Measurements from ENCODE around the gene IGFLR1. TPM values are rescaled to one million over a fixed set of nuclear protein-coding genes. Genes with fewer than 3 reads are reported as not detected.

Gene IGFLR1
- polyA plus RNA-seq, 3 donors from 2014 or later, result 94.6 to 116 (median 109) TPM

GRCh38 chr19:35734889-35735288, 7.4 kb downstream of the IGFLR1 start:
- H3K4me3 Mint-ChIP-seq, result no peak overlapping the region
- DNase-seq, result no peak
- H3K4me1 Mint-ChIP-seq, result peaks cover 0 to 5% of the 10 kb centered on the region in 2 donors
- H3K27ac Mint-ChIP-seq, result peak overlapping the region in 3 of 6 donors; percentile 35 to 76 (median 40)
- peaks cover 5 to 16% (median 9%) of the 10 kb centered on the region in 3 donors for H3K36me3 Mint-ChIP-seq
- no peaks in the 10 kb centered on the region for H3K9me3 Mint-ChIP-seq
- peaks cover 0 to 3% (median 3%) of the 10 kb centered on the region in 3 donors for H3K27me3 Mint-ChIP-seq (ENCODE audit: low read depth in 3 of 3)

DNA sequence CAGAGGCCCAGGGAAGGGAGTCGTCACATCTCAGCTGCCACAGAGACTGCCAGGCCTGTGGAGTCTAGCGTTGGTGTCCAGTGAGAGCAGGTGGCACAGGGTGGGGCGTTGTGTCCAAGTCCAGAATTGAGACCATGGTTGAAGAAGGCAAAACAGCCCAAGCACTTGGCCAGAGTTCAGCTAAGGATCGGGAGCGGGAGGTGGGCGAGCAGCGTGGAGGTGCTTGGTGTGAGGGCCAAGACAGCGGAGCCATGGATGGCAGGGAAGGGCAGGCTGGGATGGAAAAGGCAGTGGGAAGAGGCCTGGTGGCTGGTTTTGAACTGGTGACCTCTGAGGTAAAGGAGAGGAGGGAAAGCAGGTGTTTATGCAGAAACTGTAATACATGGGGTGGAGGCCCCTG, 8.0 kb downstream of the IGFLR1 start:
- Mint-ChIP-seq H3K4me3 (no peak overlapping the region), H3K27me3 (ENCODE audit: low read depth in 3 of 3) (peaks cover 0 to 3% (median 3%) of the 10 kb centered on the region in 3 donors), H3K27ac (peak overlapping the region in 5 of 6 donors; percentile 16 to 76 (median 64)), H3K36me3 (peaks cover 9 to 20% (median 9%) of the 10 kb centered on the region in 3 donors), H3K4me1 (peaks cover 0 to 3% of the 10 kb centered on the region in 2 donors), H3K9me3 (no peaks in the 10 kb centered on the region)
- DNase-seq, result no peak

- peak overlapping the region in 3 of 6 donors; percentile 16 to 64 (median 29) for H3K27ac Mint-ChIP-seq
- H3K9me3 Mint-ChIP-seq, result no peaks in the 10 kb centered on the region
- DNase-seq, result no peak
- H3K4me1 Mint-ChIP-seq, result no peaks in the 10 kb centered on the region
- peaks cover 0 to 3% (median 3%) of the 10 kb centered on the region in 3 donors for H3K27me3 Mint-ChIP-seq (ENCODE audit: low read depth in 3 of 3)
- no peak overlapping the region for H3K4me3 Mint-ChIP-seq
- H3K36me3 Mint-ChIP-seq, result peaks cover 9 to 21% (median 9%) of the 10 kb centered on the region in 3 donors
Observed at GRCh38 chr19:35733180-35734125, 8.8 kb downstream of the IGFLR1 start.

DNA sequence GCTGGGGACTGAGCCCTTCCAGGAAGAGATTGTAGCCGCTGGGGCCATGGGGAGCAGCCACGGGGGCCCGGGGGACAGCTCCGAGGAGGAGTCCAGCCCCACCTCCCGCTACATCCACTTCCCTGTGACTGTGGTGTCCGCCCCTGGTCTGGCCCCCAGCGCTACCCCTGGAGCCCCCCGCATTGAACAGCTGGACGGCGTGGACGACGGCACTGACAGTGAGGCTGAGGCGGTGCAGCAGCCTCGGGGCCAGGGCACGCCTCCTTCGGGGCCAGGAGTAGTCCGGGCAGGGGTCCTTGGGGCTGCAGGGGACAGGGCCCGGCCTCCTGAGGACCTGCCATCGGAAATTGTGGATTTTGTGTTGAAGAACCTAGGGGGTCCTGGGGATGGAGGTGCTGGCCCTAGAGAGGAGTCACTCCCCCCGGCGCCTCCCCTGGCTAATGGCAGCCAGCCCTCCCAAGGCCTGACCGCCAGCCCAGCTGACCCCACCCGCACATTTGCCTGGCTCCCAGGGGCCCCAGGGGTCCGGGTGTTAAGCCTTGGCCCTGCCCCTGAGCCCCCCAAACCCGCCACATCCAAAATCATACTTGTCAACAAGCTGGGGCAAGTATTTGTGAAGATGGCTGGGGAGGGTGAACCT, 9.6 kb downstream of the IGFLR1 start:
- H3K36me3 Mint-ChIP-seq, result peaks cover 9 to 26% (median 9%) of the 10 kb centered on the region in 3 donors
- no peak overlapping the region for H3K27ac Mint-ChIP-seq
- no peak for DNase-seq
- H3K9me3 Mint-ChIP-seq, result no peaks in the 10 kb centered on the region
- no peak overlapping the region for H3K4me3 Mint-ChIP-seq
- H3K4me1 Mint-ChIP-seq, result no peaks in the 10 kb centered on the region
- H3K27me3 Mint-ChIP-seq (ENCODE audit: low read depth in 3 of 3), result peaks cover 0 to 3% (median 3%) of the 10 kb centered on the region in 3 donors

GRCh38 chr19:35731779-35732405, 10.4 kb downstream of the IGFLR1 start:
- Mint-ChIP-seq H3K4me3 (no peak overlapping the region), H3K27ac (no peak overlapping the region), H3K27me3 (ENCODE audit: low read depth in 3 of 3) (peaks cover 0 to 3% (median 3%) of the 10 kb centered on the region in 3 donors), H3K9me3 (no peaks in the 10 kb centered on the region), H3K4me1 (no peaks in the 10 kb centered on the region), H3K36me3 (peaks cover 9 to 28% (median 9%) of the 10 kb centered on the region in 3 donors)
- no peak for DNase-seq

DNA sequence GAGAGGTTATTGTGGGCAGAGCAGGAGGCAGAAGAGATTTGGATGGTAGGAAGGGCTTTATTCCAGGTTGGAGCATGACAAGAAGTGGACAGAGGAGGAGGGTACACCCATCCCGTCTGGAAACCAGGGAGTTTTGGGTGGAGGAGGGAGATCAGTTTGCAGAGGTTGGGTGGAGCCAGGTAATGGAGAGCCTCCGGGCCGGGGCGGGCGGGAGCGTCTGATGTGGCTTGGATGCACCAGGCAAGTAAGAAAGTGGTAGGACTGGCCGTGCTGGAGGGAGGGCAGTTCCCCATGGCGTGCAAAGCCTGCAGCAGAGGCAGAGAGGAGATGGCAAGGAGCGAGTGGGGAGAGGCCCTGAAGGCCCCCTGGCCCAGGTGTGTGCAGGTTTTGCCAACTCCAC, 10.9 kb downstream of the IGFLR1 start:
- Mint-ChIP-seq H3K4me3 (no peak overlapping the region), H3K27me3 (ENCODE audit: low read depth in 3 of 3) (peaks cover 0 to 3% (median 3%) of the 10 kb centered on the region in 3 donors), H3K27ac (no peak overlapping the region), H3K4me1 (no peaks in the 10 kb centered on the region), H3K9me3 (no peaks in the 10 kb centered on the region), H3K36me3 (peaks cover 9 to 28% (median 9%) of the 10 kb centered on the region in 3 donors)
- no peak for DNase-seq

GRCh38 chr19:35730326-35730725, 11.9 kb downstream of the IGFLR1 start:
- peaks cover 0 to 3% (median 3%) of the 10 kb centered on the region in 3 donors for H3K27me3 Mint-ChIP-seq (ENCODE audit: low read depth in 3 of 3)

DNA sequence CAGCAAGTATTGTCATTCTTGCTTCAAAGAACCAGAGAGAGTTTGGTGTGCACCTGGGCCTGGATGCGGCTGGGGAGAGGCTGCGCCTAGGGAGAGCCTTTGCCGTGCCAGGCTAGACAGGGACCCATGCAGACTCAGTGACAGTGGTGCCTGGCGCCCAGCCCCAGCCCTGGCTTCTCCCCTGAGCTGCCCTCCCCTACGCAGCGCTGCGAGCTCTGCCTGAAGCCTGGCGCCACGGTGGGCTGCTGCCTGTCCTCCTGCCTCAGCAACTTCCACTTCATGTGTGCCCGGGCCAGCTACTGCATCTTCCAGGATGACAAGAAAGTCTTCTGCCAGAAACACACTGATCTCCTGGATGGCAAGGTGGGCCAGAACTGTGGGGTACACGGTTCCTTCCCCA, 12.5 kb downstream of the IGFLR1 start:
- no peak for DNase-seq
- Mint-ChIP-seq H3K27ac (no peak overlapping the region), H3K4me3 (no peak overlapping the region), H3K9me3 (no peaks in the 10 kb centered on the region), H3K27me3 (ENCODE audit: low read depth in 3 of 3) (peaks cover 0 to 3% (median 2%) of the 10 kb centered on the region in 3 donors), H3K4me1 (no peaks in the 10 kb centered on the region), H3K36me3 (peaks cover 9 to 33% (median 9%) of the 10 kb centered on the region in 3 donors)

More at GRCh38 chr19:35730326-35730725, 11.9 kb downstream of the IGFLR1 start:
- no peak overlapping the region for H3K4me3 Mint-ChIP-seq
- peaks cover 9 to 33% (median 9%) of the 10 kb centered on the region in 3 donors for H3K36me3 Mint-ChIP-seq
- H3K4me1 Mint-ChIP-seq, result no peaks in the 10 kb centered on the region
- peak overlapping the region in 1 of 6 donors; percentile 17 for H3K27ac Mint-ChIP-seq
- no peak for DNase-seq
- H3K9me3 Mint-ChIP-seq, result no peaks in the 10 kb centered on the region

GRCh38 chr19:35729021-35729420, 13.2 kb downstream of the IGFLR1 start:
- H3K4me1 Mint-ChIP-seq, result no peaks in the 10 kb centered on the region
- no peak overlapping the region for H3K27ac Mint-ChIP-seq
- no peak overlapping the region for H3K4me3 Mint-ChIP-seq
- no peak for DNase-seq
- H3K9me3 Mint-ChIP-seq, result no peaks in the 10 kb centered on the region
- peaks cover 0 to 2% (median under 1%) of the 10 kb centered on the region in 3 donors for H3K27me3 Mint-ChIP-seq (ENCODE audit: low read depth in 3 of 3)
- peaks cover 9 to 33% (median 11%) of the 10 kb centered on the region in 3 donors for H3K36me3 Mint-ChIP-seq

- no peak overlapping the region for H3K27ac Mint-ChIP-seq
- no peaks in the 10 kb centered on the region for H3K4me1 Mint-ChIP-seq
- DNase-seq, result no peak
- H3K4me3 Mint-ChIP-seq, result no peak overlapping the region
- H3K36me3 Mint-ChIP-seq, result peaks cover 9 to 39% (median 14%) of the 10 kb centered on the region in 3 donors
- H3K9me3 Mint-ChIP-seq, result no peaks in the 10 kb centered on the region
- peaks cover 0 to 2% (median 0%) of the 10 kb centered on the region in 3 donors for H3K27me3 Mint-ChIP-seq (ENCODE audit: low read depth in 3 of 3)
Observed at GRCh38 chr19:35727956-35728706, 14.1 kb downstream of the IGFLR1 start.

- H3K4me1 Mint-ChIP-seq, result peaks cover 0 to under 1% of the 10 kb centered on the region in 2 donors
- peaks cover 9 to 40% (median 14%) of the 10 kb centered on the region in 3 donors for H3K36me3 Mint-ChIP-seq
- DNase-seq, result no peak
- H3K27ac Mint-ChIP-seq, result no peak overlapping the region
- H3K9me3 Mint-ChIP-seq, result no peaks in the 10 kb centered on the region
- peak overlapping the region in 1 of 5 donors; percentile 30 for H3K4me3 Mint-ChIP-seq
- H3K27me3 Mint-ChIP-seq (ENCODE audit: low read depth in 3 of 3), result peaks cover 0 to 2% (median 0%) of the 10 kb centered on the region in 3 donors
Observed at GRCh38 chr19:35727053-35727955, 14.9 kb downstream of the IGFLR1 start.

DNA sequence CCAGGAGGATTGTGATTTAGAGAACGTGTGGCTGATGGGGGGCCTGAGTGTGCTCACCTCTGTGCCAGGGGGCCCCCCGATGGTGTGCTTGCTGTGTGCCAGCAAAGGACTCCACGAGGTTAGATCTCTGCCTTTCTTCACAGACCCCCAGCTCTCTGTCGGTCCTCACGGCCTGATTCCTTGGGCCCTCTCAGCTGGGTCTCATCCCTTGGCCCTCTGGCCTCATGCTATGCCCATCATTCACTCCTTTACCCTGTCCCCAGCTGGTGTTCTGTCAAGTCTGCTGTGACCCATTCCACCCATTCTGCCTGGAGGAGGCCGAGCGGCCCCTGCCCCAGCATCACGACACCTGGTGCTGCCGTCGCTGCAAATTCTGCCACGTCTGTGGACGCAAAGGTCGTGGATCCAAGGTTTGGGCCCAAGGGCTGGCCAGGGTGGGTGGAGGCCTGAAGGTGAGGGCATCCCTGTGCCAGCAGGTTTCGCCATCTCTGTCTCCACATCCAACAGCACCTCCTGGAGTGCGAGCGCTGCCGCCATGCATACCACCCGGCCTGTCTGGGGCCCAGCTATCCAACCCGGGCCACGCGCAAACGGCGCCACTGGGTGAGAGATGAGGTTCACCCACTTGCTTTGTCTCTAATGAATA, 16.9 kb downstream of the IGFLR1 start:
- Mint-ChIP-seq H3K9me3 (no peaks in the 10 kb centered on the region), H3K4me1 (peaks cover 2 to 3% of the 10 kb centered on the region in 2 donors), H3K27me3 (ENCODE audit: low read depth in 3 of 3) (no peaks in the 10 kb centered on the region), H3K36me3 (peaks cover 6 to 35% (median 8%) of the 10 kb centered on the region in 3 donors), H3K4me3 (no peak overlapping the region), H3K27ac (no peak overlapping the region)
- no peak for DNase-seq

Data from immature natural killer cell (primary cell).